D721Med (cell line): Measurements from ENCODE around the gene DKK3.

Experiments used
- DNase-seq: peaks from one replicate; pipeline ENCODE4 v3.0.0; 2011; ENCODE audit warnings: low spot score; ENCODE audit not compliant: insufficient read length
- FAIRE-seq: peaks from 2 replicates; lab custom pipeline; 2011; peaks lifted over from hg19 to GRCh38; lab: Jason Lieb, UNC
- TF ChIP-seq, protein P1 (sequence below): IDR thresholded peaks from 2 replicates; pipeline ENCODE4 v1.5.1; 2012; ENCODE audit warnings: mild to moderate bottlenecking, control low read depth; ENCODE audit not compliant: insufficient read depth; ENCODE audit errors: missing control alignments

Gene DKK3

GRCh38 chr11:11970556-11970955, 37.9 kb downstream of the DKK3 start:
- no peak for FAIRE-seq
- DNase-seq = no peak
- TF ChIP-seq, protein P1, sequence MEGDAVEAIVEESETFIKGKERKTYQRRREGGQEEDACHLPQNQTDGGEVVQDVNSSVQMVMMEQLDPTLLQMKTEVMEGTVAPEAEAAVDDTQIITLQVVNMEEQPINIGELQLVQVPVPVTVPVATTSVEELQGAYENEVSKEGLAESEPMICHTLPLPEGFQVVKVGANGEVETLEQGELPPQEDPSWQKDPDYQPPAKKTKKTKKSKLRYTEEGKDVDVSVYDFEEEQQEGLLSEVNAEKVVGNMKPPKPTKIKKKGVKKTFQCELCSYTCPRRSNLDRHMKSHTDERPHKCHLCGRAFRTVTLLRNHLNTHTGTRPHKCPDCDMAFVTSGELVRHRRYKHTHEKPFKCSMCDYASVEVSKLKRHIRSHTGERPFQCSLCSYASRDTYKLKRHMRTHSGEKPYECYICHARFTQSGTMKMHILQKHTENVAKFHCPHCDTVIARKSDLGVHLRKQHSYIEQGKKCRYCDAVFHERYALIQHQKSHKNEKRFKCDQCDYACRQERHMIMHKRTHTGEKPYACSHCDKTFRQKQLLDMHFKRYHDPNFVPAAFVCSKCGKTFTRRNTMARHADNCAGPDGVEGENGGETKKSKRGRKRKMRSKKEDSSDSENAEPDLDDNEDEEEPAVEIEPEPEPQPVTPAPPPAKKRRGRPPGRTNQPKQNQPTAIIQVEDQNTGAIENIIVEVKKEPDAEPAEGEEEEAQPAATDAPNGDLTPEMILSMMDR = no peak

DNA sequence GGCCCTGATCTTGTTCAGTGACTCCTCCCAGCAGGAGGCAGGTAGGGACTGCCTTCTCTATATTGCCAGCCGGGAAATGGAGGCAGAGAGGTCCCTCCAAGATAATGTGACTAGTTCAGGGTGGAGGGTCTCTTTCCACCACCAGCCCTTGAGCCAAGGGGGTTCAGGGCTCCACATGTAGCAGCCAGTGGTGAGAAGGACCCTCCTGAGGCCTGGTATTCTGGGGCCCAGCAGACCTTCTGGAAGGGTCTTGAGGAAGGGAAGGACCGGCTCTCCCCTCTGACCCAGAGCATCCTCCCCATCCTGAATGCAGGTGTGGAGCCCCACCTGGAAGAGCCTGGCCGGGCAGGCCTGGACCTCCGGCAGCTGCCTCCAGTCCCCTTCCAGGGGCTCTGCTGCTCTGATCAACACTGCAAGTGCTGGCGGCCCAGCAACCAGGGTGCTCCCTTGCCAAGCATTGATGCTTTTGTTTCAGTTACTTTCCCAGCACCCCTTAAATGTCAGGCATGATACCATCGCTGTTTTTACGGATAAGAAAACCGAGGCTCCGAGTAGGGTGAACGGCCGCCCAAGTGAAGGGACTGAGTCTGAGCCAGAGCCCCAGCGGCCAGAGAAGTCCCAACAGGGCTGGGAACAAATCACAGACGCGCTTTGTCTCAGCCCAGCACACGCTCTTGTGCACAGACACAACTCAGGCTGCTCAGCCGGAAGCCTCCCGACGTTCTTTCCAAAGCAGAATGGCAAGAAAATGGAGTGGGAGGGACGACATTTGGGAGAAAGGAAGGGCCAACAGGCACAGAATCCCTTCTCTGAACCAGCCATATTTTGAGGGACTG, 38.8 kb downstream of the DKK3 start:
- FAIRE-seq = no peak
- TF ChIP-seq, protein P1 = no peak
- DNase-seq = no peak

DNA sequence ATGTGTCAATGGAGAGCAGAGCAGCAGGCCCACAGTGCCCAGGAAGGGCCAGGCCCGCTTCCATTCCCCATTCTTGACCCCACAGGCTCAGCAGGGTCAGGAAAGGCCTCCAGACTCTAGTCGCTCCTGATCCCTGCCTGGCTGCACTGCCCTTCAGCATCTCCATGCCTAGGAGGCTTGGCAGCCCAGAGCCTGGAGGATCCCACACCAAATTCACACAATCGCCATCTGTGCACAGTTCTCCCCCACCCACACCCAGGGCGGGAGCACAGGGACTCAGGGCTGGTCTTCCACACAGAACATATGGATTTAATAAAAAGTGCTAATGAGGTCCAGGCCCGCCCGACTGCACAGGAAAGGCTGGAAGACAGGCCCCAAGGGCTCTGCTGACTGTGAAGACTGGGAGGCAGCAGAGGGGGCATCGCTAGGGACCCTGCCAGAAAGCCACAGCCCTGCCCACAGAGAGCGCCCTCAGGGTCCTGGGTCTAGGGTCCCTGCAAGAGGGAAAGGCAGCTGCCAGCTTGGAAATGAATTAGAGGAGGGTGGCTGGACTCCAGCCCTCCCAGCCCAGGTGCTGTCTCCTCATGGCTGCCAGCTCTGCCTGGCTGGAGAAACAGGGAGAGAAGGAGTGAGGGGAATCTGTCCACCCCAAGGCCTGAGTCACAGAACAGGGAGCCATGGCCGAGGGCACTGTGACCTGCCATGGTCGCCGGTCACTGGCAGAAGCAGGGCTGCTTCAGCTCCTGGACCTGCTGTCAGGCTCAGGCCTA, 39.7 kb downstream of the DKK3 start:
- FAIRE-seq = no peak
- DNase-seq = no peak

DNA sequence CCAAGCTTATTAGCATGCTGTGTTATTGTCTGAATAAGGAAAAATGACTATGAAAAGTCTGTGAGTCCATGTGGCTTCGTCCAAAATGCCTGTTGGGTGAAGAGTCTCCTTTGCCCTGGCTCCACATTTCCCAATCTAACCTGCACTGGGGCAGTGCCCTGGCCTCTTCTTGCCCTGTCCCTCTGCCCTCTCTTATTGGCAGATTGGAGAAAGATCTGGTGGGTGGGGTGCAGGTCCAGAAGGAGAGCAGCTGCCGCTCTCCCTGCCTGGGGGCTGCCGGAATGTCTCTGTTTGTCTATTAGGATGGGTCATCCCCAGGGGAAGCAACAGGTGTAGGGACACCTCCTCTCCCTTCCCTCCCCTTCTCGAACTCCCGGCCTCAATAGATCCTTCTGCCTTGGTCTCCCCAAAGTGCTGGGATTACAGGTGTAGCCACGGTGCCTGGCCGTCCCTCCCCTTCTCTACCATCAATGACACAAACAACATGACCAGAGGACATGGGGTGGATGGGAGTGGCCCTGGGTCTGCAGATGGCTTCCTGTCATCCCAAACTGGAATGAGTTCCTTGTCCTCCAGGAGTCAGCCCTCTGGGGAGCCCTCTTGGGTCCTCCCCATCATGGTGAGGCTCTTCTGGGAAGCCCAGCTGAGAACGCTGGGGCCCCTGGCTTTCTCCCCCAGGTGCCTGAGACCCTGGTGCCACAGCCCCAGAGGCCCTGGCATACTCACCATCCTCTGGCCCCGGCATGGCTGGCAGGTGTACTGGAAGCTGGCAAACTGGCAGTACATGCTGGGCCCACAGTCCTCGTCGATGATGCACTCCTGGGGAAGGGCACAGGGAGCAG, 40.5 kb downstream of the DKK3 start:
- DNase-seq (no peak), FAIRE-seq (no peak)
- TF ChIP-seq, protein P1 = no peak

More for the DNA sequence above, 39.7 kb downstream of the DKK3 start:
- TF ChIP-seq, protein P1 = no peak

GRCh38 chr11:11966826-11967668, 41.4 kb downstream of the DKK3 start:
- FAIRE-seq (no peak), DNase-seq (peak; percentile 65)
- TF ChIP-seq, protein P1 = peak; percentile 73

DNA sequence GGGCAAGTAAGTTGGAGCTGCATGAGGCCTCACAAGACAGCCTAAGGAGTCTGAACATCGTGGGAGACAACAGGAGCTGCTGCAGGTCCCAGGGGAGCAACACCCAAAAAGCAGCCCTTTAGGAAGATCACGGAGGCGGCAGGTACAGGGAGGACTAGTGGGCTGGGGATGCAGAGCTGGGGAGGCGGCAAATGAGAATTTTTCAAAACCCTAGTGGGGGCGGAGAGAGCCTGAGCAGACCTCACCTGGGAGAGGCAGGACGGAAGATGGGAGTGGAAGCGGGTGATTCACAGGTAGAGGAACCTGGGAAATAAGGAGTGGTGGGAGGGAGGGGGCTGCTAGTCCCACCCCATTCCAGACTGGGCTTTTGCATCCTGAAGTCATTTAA, 42.1 kb downstream of the DKK3 start:
- FAIRE-seq (no peak), DNase-seq (no peak)
- TF ChIP-seq, protein P1 = no peak
